BLaER1 (cell line): ENCODE data around the gene MAPK10.
"Not testable (repeated sequence)": the region's sequence is repeated elsewhere in the genome, so short reads cannot be mapped to it uniquely, and the experiment has no call there.

ENCODE experiments used
- H3K27ac ChIP-seq: shearing (Covaris generic); formaldehyde crosslinking; 2 replicates; pipeline ENCODE4 v1.8.1; 2022
- H3K27me3 ChIP-seq: shearing (Covaris generic); formaldehyde crosslinking; 2 replicates; pipeline ENCODE4 v1.8.1; 2022
- H3K36me3 ChIP-seq: shearing (Covaris generic); formaldehyde crosslinking; 2 replicates; pipeline ENCODE4 v1.8.1; 2022
- H3K4me1 ChIP-seq: shearing (Covaris generic); formaldehyde crosslinking; 2 replicates; pipeline ENCODE4 v1.8.1; 2022
- H3K4me2 ChIP-seq: shearing (Covaris generic); formaldehyde crosslinking; 2 replicates; pipeline ENCODE4 v1.8.1; 2022
- H3K4me3 ChIP-seq: shearing (Covaris generic); formaldehyde crosslinking; 2 replicates; pipeline ENCODE4 v1.8.1; 2022
- H3K9ac ChIP-seq: shearing (Covaris generic); formaldehyde crosslinking; 2 replicates; pipeline ENCODE4 v1.8.1; 2022
- H3K9me3 ChIP-seq: shearing (Covaris generic); formaldehyde crosslinking; 2 replicates; pipeline ENCODE4 v1.8.1; 2022
- H4K20me1 ChIP-seq: shearing (Covaris generic); formaldehyde crosslinking; 2 replicates; pipeline ENCODE4 v1.8.1; 2022
- Cebpa-rat ChIP-seq: shearing (Covaris generic); IDR thresholded peaks from 2 replicates; pipeline ENCODE4 v1.8.1; 2022

Gene MAPK10

GRCh38 chr4:86174506-86174905 lies 185.3 kb downstream of the MAPK10 start:
- H3K27me3 ChIP-seq = no peaks in the 10 kb centered on the region
- H3K27ac ChIP-seq = no peak overlapping the region
- H3K9ac ChIP-seq = no peak overlapping the region
- TF ChIP-seq Cebpa-rat = no peak
- H3K36me3 ChIP-seq = no peaks in the 10 kb centered on the region
- H3K4me1 ChIP-seq = no peaks in the 10 kb centered on the region
- H3K9me3 ChIP-seq = 0 out of 2 replicates have a peak, but pooled peaks cover 3% of the 10 kb centered on the region
- no peak overlapping the region for H3K4me3 ChIP-seq
- H4K20me1 ChIP-seq = no peaks in the 10 kb centered on the region
- no peak overlapping the region for H3K4me2 ChIP-seq

- H3K36me3 ChIP-seq, H3K9ac ChIP-seq, H3K4me2 ChIP-seq, H3K27ac ChIP-seq, H3K4me3 ChIP-seq, H4K20me1 ChIP-seq, H3K4me1 ChIP-seq, H3K27me3 ChIP-seq, H3K9me3 ChIP-seq: not testable (repeated sequence)
These were observed 191.5 kb downstream of the MAPK10 start for GRCh38 chr4:86168335-86168734.

DNA sequence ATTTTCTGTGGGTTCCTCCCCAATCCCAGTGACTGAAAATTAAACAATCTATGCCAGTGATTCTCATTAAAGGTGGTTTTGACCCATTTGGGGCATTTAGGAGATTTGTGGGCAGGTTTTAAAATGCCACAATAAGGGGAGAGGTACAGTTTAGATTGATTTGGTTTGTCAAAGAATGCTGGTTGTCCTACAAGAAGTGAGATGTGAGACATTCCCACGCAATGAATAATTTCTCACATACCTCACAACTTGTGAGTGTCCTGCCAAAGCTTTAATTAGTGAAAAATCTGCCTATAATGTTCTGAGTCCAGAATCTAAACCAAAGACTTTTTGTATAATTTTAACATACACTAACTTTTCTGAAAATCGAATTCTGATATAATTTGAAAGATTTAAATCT lies 199.4 kb downstream of the MAPK10 start:
- no peak overlapping the region for H3K4me2 ChIP-seq
- no peaks in the 10 kb centered on the region for H3K9me3 ChIP-seq
- no peak for TF ChIP-seq Cebpa-rat
- H3K27me3 ChIP-seq = no peaks in the 10 kb centered on the region
- no peak overlapping the region for H3K27ac ChIP-seq
- no peaks in the 10 kb centered on the region for H3K36me3 ChIP-seq
- H3K9ac ChIP-seq = no peak overlapping the region
- no peaks in the 10 kb centered on the region for H3K4me1 ChIP-seq
- H3K4me3 ChIP-seq = no peak overlapping the region
- H4K20me1 ChIP-seq = no peaks in the 10 kb centered on the region

DNA sequence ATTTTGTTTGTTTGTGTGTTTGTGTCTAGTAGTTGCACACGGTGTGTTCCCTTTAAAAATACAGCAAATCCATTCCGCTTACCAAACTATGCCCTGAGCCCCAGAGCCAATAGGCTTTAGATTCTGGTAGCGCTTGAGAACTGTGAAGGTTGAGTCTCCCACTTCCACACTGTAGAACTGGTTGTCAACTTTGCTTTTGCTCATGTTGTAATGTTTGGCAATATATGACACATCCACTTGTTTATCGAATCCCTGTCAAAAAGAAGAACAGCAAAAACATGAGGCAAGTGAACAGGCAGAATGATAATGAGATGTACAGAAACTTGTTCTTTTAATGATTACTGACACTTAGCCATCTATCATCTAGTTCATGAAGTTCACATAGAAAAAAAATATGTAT lies 200.6 kb downstream of the MAPK10 start:
- H3K4me2 ChIP-seq = no peak overlapping the region
- no peaks in the 10 kb centered on the region for H3K4me1 ChIP-seq
- H3K4me3 ChIP-seq = no peak overlapping the region
- no peak for TF ChIP-seq Cebpa-rat
- no peaks in the 10 kb centered on the region for H3K9me3 ChIP-seq
- H3K27me3 ChIP-seq = no peaks in the 10 kb centered on the region
- no peak overlapping the region for H3K27ac ChIP-seq
- no peaks in the 10 kb centered on the region for H3K36me3 ChIP-seq
- no peaks in the 10 kb centered on the region for H4K20me1 ChIP-seq
- H3K9ac ChIP-seq = no peak overlapping the region

GRCh38 chr4:86156531-86156930 lies 203.3 kb downstream of the MAPK10 start:
- H3K4me2 ChIP-seq = no peak overlapping the region
- no peaks in the 10 kb centered on the region for H3K9me3 ChIP-seq
- H3K27ac ChIP-seq = no peak overlapping the region
- H3K36me3 ChIP-seq = no peaks in the 10 kb centered on the region
- TF ChIP-seq Cebpa-rat = no peak
- H3K4me1 ChIP-seq = no peaks in the 10 kb centered on the region
- no peak overlapping the region for H3K9ac ChIP-seq
- H4K20me1 ChIP-seq = no peaks in the 10 kb centered on the region
- H3K27me3 ChIP-seq = no peaks in the 10 kb centered on the region
- no peak overlapping the region for H3K4me3 ChIP-seq

DNA sequence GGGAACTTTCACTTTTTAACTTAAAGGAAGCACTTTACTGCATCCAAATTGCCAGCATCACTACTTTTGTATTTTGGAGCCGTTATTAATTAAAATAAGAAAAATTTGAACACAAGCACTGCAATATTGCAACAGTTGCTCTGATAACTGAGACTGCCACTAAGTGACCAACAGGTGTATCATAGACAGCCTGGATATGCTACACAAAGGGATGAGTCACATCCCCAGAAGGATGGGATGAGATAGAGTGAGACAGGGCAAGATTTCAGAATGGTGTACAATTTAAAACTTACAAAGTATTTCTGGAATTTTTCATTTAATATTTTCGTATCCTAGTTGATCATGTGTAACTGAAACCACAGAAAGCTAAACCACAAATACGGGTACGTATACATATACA lies 204.1 kb downstream of the MAPK10 start:
- Histone ChIP-seq H3K27ac (no peak overlapping the region), H3K27me3 (no peaks in the 10 kb centered on the region), H3K9ac (no peak overlapping the region), H4K20me1 (no peaks in the 10 kb centered on the region), H3K9me3 (no peaks in the 10 kb centered on the region), H3K4me2 (no peak overlapping the region), H3K36me3 (no peaks in the 10 kb centered on the region), H3K4me1 (no peaks in the 10 kb centered on the region), H3K4me3 (no peak overlapping the region)
- TF ChIP-seq Cebpa-rat = no peak

DNA sequence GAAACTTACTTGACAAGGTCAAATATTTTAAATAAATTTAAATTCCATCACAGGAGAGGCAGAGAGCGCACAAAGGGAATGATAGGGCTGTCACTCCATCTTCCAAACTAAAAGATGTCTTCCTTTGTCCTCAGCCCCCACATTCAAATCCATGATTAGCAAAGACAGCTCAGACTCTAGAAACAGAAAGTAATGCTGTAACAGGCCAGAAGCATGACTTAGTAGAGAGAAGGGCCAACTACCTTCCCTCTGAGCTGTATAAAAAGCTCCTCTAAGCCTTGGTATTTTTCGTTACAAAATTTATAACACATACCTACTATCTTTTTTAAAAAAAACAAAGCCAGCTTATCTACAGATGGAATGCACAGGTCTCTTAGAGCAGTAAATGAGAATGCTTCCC lies 207.4 kb downstream of the MAPK10 start:
- Histone ChIP-seq H3K27ac (no peak overlapping the region), H3K4me2 (no peak overlapping the region), H3K9me3 (no peaks in the 10 kb centered on the region), H3K36me3 (no peaks in the 10 kb centered on the region), H3K27me3 (no peaks in the 10 kb centered on the region), H4K20me1 (no peaks in the 10 kb centered on the region), H3K9ac (no peak overlapping the region), H3K4me3 (no peak overlapping the region), H3K4me1 (no peaks in the 10 kb centered on the region)
- no peak for TF ChIP-seq Cebpa-rat

- Histone ChIP-seq H4K20me1 (no peaks in the 10 kb centered on the region), H3K4me3 (no peak overlapping the region), H3K4me2 (no peak overlapping the region), H3K4me1 (no peaks in the 10 kb centered on the region), H3K36me3 (no peaks in the 10 kb centered on the region), H3K9me3 (no peaks in the 10 kb centered on the region), H3K27me3 (no peaks in the 10 kb centered on the region), H3K27ac (no peak overlapping the region), H3K9ac (no peak overlapping the region)
- no peak for TF ChIP-seq Cebpa-rat
These were observed 208.7 kb downstream of the MAPK10 start for GRCh38 chr4:86151196-86151595.

DNA sequence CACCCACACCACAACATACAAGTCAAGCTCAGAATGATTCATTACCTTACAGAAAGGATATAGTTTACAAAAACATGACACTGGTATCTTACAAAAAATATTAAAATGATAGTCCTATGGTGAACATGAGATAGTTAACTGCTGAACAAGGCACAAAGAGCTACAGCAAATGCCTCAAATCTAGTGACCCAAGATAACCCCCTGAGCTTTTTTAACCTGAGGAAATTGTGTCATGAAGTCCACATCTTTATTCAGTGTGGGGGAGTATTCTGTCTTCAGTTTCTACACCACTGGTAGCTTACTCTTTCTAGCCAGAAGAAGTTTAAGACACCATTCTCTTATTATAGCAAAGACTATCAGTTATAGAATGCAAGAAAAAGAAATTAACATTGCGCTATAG lies 218.7 kb downstream of the MAPK10 start:
- H3K27ac ChIP-seq = no peak overlapping the region
- H3K9ac ChIP-seq = no peak overlapping the region
- H3K9me3 ChIP-seq = no peaks in the 10 kb centered on the region
- H3K36me3 ChIP-seq = no peaks in the 10 kb centered on the region
- no peaks in the 10 kb centered on the region for H3K27me3 ChIP-seq
- H3K4me2 ChIP-seq = no peak overlapping the region
- H3K4me3 ChIP-seq = no peak overlapping the region
- no peaks in the 10 kb centered on the region for H3K4me1 ChIP-seq
- TF ChIP-seq Cebpa-rat = no peak
- no peaks in the 10 kb centered on the region for H4K20me1 ChIP-seq

DNA sequence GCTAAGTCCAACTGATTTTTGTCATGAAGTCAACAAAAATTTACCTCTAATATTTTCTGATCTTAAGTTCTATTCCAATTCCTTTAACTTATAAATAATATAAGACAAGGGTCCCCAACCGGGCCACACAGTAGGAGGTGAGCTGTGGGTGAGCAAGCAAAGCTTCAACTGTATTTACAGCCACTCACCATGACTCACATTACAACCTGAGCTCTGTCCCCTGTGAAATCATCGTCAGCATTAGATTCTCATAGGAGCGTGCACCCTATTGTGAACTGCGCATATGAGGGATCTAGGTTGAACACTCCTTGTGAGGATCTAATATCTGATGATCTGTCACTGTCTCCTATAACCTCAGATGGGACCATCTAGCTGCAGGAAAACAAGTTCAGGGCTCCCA lies 227.4 kb downstream of the MAPK10 start:
- H3K4me1 ChIP-seq = peaks cover 19% of the 10 kb centered on the region
- no peak overlapping the region for H3K27ac ChIP-seq
- TF ChIP-seq Cebpa-rat = no peak
- no peaks in the 10 kb centered on the region for H3K27me3 ChIP-seq
- H3K4me2 ChIP-seq = no peak overlapping the region
- H3K36me3 ChIP-seq = no peaks in the 10 kb centered on the region
- H3K9ac ChIP-seq = no peak overlapping the region
- no peak overlapping the region for H3K4me3 ChIP-seq
- H3K9me3 ChIP-seq = peaks cover 3% of the 10 kb centered on the region; the same call in 1 of the 2 replicates
- H4K20me1 ChIP-seq = no peaks in the 10 kb centered on the region

DNA sequence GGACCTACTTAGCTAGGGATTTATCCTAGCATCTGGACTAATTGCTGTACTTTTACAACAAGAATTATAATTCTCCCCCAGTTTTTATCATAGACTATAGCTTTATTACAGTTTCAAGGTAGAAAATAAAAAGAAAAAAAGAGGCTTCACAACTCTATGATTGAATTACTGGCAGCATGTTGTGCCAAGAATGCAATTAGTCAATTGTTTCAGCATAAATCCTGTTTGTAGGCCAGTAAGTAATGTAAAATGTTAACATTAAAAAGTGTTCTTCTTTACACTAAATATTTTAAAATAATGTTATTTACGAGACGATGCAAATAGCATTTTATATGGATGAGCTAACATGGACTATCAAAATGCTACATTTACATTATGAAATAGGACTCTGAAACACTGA lies 228.4 kb downstream of the MAPK10 start:
- H3K9ac ChIP-seq = no peak overlapping the region
- H3K27me3 ChIP-seq = no peaks in the 10 kb centered on the region
- no peak overlapping the region for H3K4me3 ChIP-seq
- no peaks in the 10 kb centered on the region for H3K36me3 ChIP-seq
- H3K27ac ChIP-seq = no peak overlapping the region
- H4K20me1 ChIP-seq = no peaks in the 10 kb centered on the region
- H3K9me3 ChIP-seq = peaks cover 3% of the 10 kb centered on the region; the same call in 1 of the 2 replicates
- H3K4me1 ChIP-seq = peaks cover 19% of the 10 kb centered on the region
- TF ChIP-seq Cebpa-rat = no peak
- no peak overlapping the region for H3K4me2 ChIP-seq
